Activated T-helper 1 cell treated with anti-CD3 and anti-CD28 coated beads, Interleukin-12 subunit alpha, Interleukin-12 subunit beta, Interleukin-2, Interleukin-4 antibody, amounts not matched to agents 30 ng/mL and 10 ng/mL and 1 ng/mL, durations not matched to agents 14 hours and 24 hours and 36 hours (primary cell): ENCODE measurements around the gene TBL1XR1. TPM values are rescaled to one million over a fixed set of nuclear protein-coding genes. Genes with fewer than 3 reads are reported as not detected.
"Not testable (repeated sequence)": the region's sequence is repeated elsewhere in the genome, so short reads cannot be mapped to it uniquely, and the experiment has no call there.

ENCODE experiments used
- DNase-seq: peaks from one replicate; pipeline ENCODE4 v3.0.0; 2021; ENCODE audit warnings: low spot score
- H3K27ac Mint-ChIP-seq: one replicate; pipeline ENCODE4 v1.8.0; 2021; ENCODE audit warnings: mild to moderate bottlenecking, mixed read lengths
- H3K27me3 Mint-ChIP-seq: one replicate; pipeline ENCODE4 v1.8.0; 2022; ENCODE audit warnings: mild to moderate bottlenecking, moderate library complexity, mixed read lengths; ENCODE audit not compliant: insufficient read depth
- H3K36me3 Mint-ChIP-seq: one replicate; pipeline ENCODE4 v1.8.0; 2021; ENCODE audit warnings: low read depth, mixed read lengths
- H3K4me1 Mint-ChIP-seq: one replicate; pipeline ENCODE4 v1.8.0; 2021; ENCODE audit warnings: low read depth, mixed read lengths
- H3K4me3 Mint-ChIP-seq: one replicate; pipeline ENCODE4 v1.8.0; 2021; ENCODE audit warnings: mild to moderate bottlenecking, moderate library complexity, mixed read lengths
- H3K9me3 Mint-ChIP-seq: one replicate; pipeline ENCODE4 v1.8.0; 2021; ENCODE audit warnings: mixed read lengths
- intact Hi-C: fragments of 100-400 bp; cut with micrococcal nuclease; formaldehyde crosslinking; loops from one replicate; pipeline ENCODE4 v1.15.1; 2024
- total RNA-seq: library from RNA; stranded (reverse); gene quantifications from 2 replicates; pipeline ENCODE4 v1.2.3, GENCODE V29; 2022

The TBL1XR1 gene
- total RNA-seq, 1 donor from 2014 or later = 190 TPM

DNA sequence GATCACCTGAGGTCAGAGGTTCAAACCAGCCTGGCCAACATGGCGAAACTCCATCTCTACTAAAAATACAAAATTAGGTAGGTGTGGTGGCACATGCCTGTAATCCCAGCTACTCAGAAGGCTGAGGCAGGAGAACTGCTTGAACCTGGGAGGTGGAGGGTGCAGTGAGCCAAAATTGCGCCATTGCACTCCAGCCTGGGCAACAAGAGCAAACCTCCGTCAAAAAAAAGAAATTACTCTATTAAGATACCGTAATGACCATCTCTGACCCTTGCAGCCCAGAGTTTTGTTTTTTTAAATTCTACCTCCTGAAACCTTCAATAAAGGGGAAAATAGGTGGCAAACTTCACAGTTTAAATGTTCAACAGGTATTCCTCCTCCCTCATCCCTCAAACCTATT, 9.0 kb downstream of the TBL1XR1 start:
- H3K27me3 Mint-ChIP-seq, H3K4me3 Mint-ChIP-seq, DNase-seq, H3K27ac Mint-ChIP-seq, intact Hi-C loops, H3K9me3 Mint-ChIP-seq: not testable (repeated sequence)
- Mint-ChIP-seq H3K4me1 (peaks cover 49% of the 10 kb centered on the region), H3K36me3 (peaks cover 24% of the 10 kb centered on the region)

- intact Hi-C loops = no loop called here
- Mint-ChIP-seq H3K36me3 (peaks cover 19% of the 10 kb centered on the region), H3K4me1 (peaks cover 41% of the 10 kb centered on the region), H3K4me3 (no peak overlapping the region), H3K27ac (no peak overlapping the region), H3K9me3 (no peaks in the 10 kb centered on the region), H3K27me3 (no peaks in the 10 kb centered on the region)
- no peak for DNase-seq
Measured at GRCh38 chr3:177186306-177186705, 11.0 kb downstream of the TBL1XR1 start.

DNA sequence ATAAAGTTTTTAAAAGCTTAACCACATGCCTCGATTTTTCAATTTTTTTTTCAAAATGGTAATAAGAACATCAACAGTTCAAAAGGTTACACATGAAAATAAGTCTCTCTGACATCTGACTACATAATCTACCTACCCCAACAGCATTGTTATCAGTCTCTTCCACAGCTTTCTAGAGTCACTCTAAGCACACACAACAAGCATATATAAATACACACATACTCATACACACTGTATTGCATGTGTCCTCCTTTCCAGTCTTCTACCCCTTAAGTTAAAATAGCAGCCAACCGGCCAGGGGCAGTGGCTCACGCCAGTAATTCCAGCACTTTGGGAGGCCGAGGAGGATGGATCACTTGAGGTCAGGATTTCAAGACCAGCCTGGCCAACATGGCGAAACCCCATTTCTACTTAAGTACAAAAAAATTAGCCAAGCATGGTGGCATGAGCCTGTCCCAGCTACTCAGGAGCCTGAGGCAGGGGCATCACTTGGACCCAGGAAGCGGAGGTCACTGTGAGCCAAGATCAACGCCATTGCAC, 12.2 kb downstream of the TBL1XR1 start:
- Mint-ChIP-seq H3K36me3 (peaks cover 18% of the 10 kb centered on the region), H3K4me1 (peaks cover 36% of the 10 kb centered on the region), H3K4me3 (no peak overlapping the region), H3K9me3 (no peaks in the 10 kb centered on the region), H3K27ac (peak overlapping the region; percentile 10), H3K27me3 (no peaks in the 10 kb centered on the region)
- intact Hi-C loops = loop anchor here (1.0 kb wide), 1 partner anchor 9 kb away; no protein-coding TSS in a partner anchor
- DNase-seq = no peak

DNA sequence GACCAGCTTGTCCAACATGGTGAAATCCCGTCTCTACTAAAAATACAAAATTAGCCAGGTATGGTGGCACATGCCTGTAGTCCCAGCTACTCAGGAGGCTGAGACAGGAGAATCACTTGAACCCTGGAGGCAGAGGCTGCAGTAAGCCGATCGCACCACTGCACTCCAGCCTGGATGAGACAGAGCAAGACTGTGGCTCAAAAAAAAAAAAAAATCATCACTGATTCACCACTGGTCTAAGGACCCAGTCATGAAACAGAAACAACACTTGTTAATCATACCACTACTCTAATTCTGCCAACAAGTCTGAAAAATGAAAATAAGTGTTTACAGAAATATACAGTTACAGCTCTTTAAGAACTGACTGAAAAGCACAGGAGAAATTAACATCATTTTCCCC, 12.7 kb downstream of the TBL1XR1 start:
- intact Hi-C loops = loop anchor here (1.0 kb wide), 1 partner anchor 10 kb away; no protein-coding TSS in a partner anchor
- H3K4me3 Mint-ChIP-seq, H3K9me3 Mint-ChIP-seq, DNase-seq, H3K27me3 Mint-ChIP-seq: not testable (repeated sequence)
- Mint-ChIP-seq H3K36me3 (peaks cover 19% of the 10 kb centered on the region), H3K4me1 (peaks cover 39% of the 10 kb centered on the region), H3K27ac (peak overlapping the region; percentile 10)

DNA sequence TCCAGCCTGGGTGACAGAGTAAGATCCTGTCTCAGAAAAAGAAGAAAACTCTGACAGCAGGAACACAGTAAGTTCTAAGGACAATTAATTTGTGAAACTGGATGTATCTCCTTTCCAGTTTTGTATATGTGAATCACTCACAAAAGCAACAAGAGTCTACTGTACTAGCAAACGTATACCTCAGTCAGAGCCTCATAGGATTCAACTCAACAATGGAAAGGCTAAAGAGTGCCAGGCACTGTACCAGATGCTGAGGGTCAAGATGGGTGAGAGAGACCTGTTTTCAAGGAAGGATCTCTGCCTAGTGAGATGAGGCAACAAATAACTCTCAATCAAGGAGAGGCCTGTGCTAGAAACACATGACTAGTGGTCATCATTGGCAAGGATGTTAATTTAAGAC, 14.9 kb downstream of the TBL1XR1 start:
- Mint-ChIP-seq H3K9me3 (no peaks in the 10 kb centered on the region), H3K4me1 (peaks cover 58% of the 10 kb centered on the region), H3K27me3 (no peaks in the 10 kb centered on the region), H3K4me3 (no peak overlapping the region), H3K36me3 (peaks cover 23% of the 10 kb centered on the region), H3K27ac (no peak overlapping the region)
- intact Hi-C loops = no loop called here
- no peak for DNase-seq

GRCh38 chr3:177181418-177181817, 15.9 kb downstream of the TBL1XR1 start:
- Mint-ChIP-seq H3K36me3 (peaks cover 23% of the 10 kb centered on the region), H3K4me3 (no peak overlapping the region), H3K27ac (no peak overlapping the region), H3K27me3 (no peaks in the 10 kb centered on the region), H3K4me1 (peaks cover 53% of the 10 kb centered on the region), H3K9me3 (no peaks in the 10 kb centered on the region)
- intact Hi-C loops = no loop called here
- DNase-seq = no peak

- no peak for DNase-seq
- H3K9me3 Mint-ChIP-seq = no peaks in the 10 kb centered on the region
- intact Hi-C loops = no loop called here
- no peak overlapping the region for H3K4me3 Mint-ChIP-seq
- H3K36me3 Mint-ChIP-seq = peaks cover 20% of the 10 kb centered on the region
- H3K27ac Mint-ChIP-seq = no peak overlapping the region
- H3K27me3 Mint-ChIP-seq = no peaks in the 10 kb centered on the region
- peaks cover 47% of the 10 kb centered on the region for H3K4me1 Mint-ChIP-seq
Measured at GRCh38 chr3:177180506-177180905, 16.8 kb downstream of the TBL1XR1 start.

DNA sequence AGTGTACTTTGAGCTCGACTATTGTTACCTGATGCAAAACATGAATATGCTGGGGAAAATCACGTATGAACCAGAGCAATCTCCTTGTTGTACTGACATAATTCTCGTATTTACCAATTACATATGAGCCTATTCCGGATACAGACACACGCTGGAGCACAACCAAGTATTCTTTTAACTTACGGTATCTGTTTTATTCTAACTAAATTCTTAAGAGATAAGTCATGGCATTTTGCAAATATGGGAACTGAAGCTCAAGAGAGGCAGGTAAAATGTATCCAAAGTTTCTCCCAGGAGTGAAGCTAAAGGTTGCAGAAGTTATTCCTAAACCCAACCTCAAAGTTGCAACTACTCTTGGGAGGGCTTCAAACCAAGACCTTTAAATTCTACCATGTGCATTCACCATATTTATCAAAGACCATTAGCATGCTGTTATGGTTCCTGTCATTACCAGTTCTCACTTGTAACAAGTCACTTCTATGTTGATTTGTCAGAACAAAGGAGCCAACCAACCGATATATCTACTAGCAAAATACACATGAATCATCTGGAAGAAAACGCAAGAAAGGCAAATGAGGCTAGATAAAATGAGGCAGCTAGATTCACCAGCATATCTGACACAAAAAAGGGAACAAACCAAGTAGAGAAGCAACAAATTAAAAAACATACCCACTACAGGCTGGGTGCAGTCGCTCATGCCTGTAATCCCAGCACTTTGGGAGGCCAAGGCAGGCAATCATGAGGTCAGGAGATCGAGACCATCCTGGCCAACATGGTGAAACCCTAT, 17.8 kb downstream of the TBL1XR1 start:
- Mint-ChIP-seq H3K4me1 (peaks cover 43% of the 10 kb centered on the region), H3K9me3 (no peaks in the 10 kb centered on the region), H3K27me3 (no peaks in the 10 kb centered on the region), H3K36me3 (peaks cover 23% of the 10 kb centered on the region), H3K4me3 (no peak overlapping the region), H3K27ac (peak overlapping the region; percentile 62)
- intact Hi-C loops = no loop called here
- DNase-seq = no peak

DNA sequence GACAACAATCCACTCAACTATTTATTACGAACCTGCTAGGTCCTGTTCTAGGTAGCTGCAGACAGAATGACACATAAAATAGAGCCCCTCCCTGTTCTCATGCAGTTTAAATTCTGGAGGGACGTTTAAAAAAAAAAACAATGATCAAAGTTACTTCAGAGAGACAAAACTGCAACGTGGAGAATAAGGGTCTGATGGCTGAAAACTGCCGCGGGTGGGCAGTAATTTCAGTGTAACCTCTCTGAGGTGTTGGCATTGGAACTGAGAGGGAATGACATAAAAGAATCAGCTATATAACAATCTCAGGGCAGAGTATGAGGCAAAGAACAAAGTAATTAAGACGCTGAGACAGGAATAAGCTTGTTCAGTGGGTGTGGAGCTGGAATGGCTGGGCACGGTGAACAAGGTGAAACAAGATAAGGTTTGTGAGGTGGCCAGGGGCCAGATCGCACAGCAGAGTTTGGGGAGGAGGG, 19.5 kb downstream of the TBL1XR1 start:
- intact Hi-C loops = no loop called here
- no peaks in the 10 kb centered on the region for H3K27me3 Mint-ChIP-seq
- H3K9me3 Mint-ChIP-seq = no peaks in the 10 kb centered on the region
- H3K36me3 Mint-ChIP-seq = peaks cover 26% of the 10 kb centered on the region
- DNase-seq = no peak
- peaks cover 49% of the 10 kb centered on the region for H3K4me1 Mint-ChIP-seq
- no peak overlapping the region for H3K27ac Mint-ChIP-seq
- no peak overlapping the region for H3K4me3 Mint-ChIP-seq

GRCh38 chr3:177174607-177175170, 22.6 kb downstream of the TBL1XR1 start:
- Mint-ChIP-seq H3K36me3 (peaks cover 28% of the 10 kb centered on the region), H3K27ac (peak overlapping the region; percentile 57), H3K9me3 (no peaks in the 10 kb centered on the region), H3K4me1 (peaks cover 45% of the 10 kb centered on the region), H3K4me3 (no peak overlapping the region), H3K27me3 (no peaks in the 10 kb centered on the region)
- DNase-seq = no peak
- intact Hi-C loops = no loop called here

- peaks cover 7% of the 10 kb centered on the region for H3K9me3 Mint-ChIP-seq
- no peak overlapping the region for H3K27ac Mint-ChIP-seq
- no peak overlapping the region for H3K4me3 Mint-ChIP-seq
- intact Hi-C loops = no loop called here
- H3K27me3 Mint-ChIP-seq = no peaks in the 10 kb centered on the region
- peaks cover 41% of the 10 kb centered on the region for H3K36me3 Mint-ChIP-seq
- peaks cover 43% of the 10 kb centered on the region for H3K4me1 Mint-ChIP-seq
- no peak for DNase-seq
Measured at GRCh38 chr3:177169936-177170722, 27.2 kb downstream of the TBL1XR1 start.

DNA sequence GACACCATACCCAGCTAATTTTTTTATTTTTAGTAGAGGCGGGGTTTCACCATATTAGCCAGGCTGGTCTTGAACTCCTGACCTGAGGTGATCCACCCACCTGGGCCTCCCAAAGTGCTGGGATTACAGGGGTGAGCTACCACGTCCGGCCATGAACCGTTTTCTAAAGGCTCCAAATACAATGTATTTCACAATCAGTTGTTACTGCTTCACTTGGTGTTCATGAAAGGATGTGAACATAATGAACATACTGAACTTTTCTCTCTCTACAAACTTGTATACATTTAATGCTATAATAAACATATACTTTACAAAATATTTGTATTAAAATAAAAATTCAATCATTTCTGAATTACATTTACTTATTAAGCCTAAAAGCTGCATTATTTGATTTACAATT, 28.9 kb downstream of the TBL1XR1 start:
- DNase-seq = no peak
- H3K9me3 Mint-ChIP-seq = peaks cover 7% of the 10 kb centered on the region
- H3K4me1 Mint-ChIP-seq = peaks cover 39% of the 10 kb centered on the region
- no peak overlapping the region for H3K27ac Mint-ChIP-seq
- intact Hi-C loops = no loop called here
- H3K4me3 Mint-ChIP-seq = no peak overlapping the region
- no peaks in the 10 kb centered on the region for H3K27me3 Mint-ChIP-seq
- peaks cover 45% of the 10 kb centered on the region for H3K36me3 Mint-ChIP-seq
